GM19397 (cell line): ENCODE measurements around the gene NUDT3.
"Not testable (repeated sequence)": the region's sequence is repeated elsewhere in the genome, so short reads cannot be mapped to it uniquely, and the experiment has no call there.

Experiments used
- ATAC-seq: cut with Tn5 transposase; IDR thresholded peaks from one replicate; pipeline ENCODE4 v1.9.1; 2021; ENCODE audit warnings: mild to moderate bottlenecking, moderate library complexity; ENCODE audit not compliant: unreplicated experiment

Gene NUDT3

GRCh38 chr6:34346175-34347119, 46.0 kb downstream of the NUDT3 start:
- ATAC-seq: no peak

GRCh38 chr6:34343806-34344205, 48.7 kb downstream of the NUDT3 start:
- ATAC-seq: no peak

GRCh38 chr6:34342247-34342646, 50.2 kb downstream of the NUDT3 start:
- ATAC-seq: no peak

- ATAC-seq: no peak
These were observed 50.9 kb downstream of the NUDT3 start for GRCh38 chr6:34341481-34341971.

GRCh38 chr6:34340906-34341480, 51.5 kb downstream of the NUDT3 start:
- no peak for ATAC-seq

GRCh38 chr6:34340394-34340793, 52.1 kb downstream of the NUDT3 start:
- no peak for ATAC-seq

GRCh38 chr6:34339971-34340370, 52.5 kb downstream of the NUDT3 start:
- ATAC-seq: no peak

- ATAC-seq: no peak
These were observed 53.0 kb downstream of the NUDT3 start for GRCh38 chr6:34339432-34339831.

GRCh38 chr6:34338811-34339210, 53.7 kb downstream of the NUDT3 start:
- ATAC-seq: no peak

- ATAC-seq: no peak
These were observed 54.1 kb downstream of the NUDT3 start for GRCh38 chr6:34338377-34338776.

- no peak for ATAC-seq
These were observed 57.6 kb downstream of the NUDT3 start for GRCh38 chr6:34334796-34335416.

- ATAC-seq: no peak
These were observed 58.6 kb downstream of the NUDT3 start for GRCh38 chr6:34333858-34334257.

GRCh38 chr6:34332251-34333198, 59.9 kb downstream of the NUDT3 start:
- ATAC-seq: no peak

- no peak for ATAC-seq
These were observed 61.0 kb downstream of the NUDT3 start for GRCh38 chr6:34331371-34332050.

- ATAC-seq: not testable (repeated sequence)
These were observed 62.7 kb downstream of the NUDT3 start for GRCh38 chr6:34329814-34330213.

GRCh38 chr6:34328969-34329368, 63.5 kb downstream of the NUDT3 start:
- no peak for ATAC-seq

GRCh38 chr6:34327313-34328205, 64.9 kb downstream of the NUDT3 start:
- ATAC-seq: not testable (repeated sequence)

- no peak for ATAC-seq
These were observed 66.8 kb downstream of the NUDT3 start for GRCh38 chr6:34325633-34326032.
